Right kidney (tissue), 1 donor: ENCODE data around the gene CALD1.

ENCODE experiments used
- DNase-seq: peaks from one replicate; pipeline ENCODE4 v3.0.0-alpha.2; 2016

CALD1 gene

GRCh38 chr7:134925766-134926165 is 146.3 kb downstream of the CALD1 start:
- DNase-seq: no peak

GRCh38 chr7:134926396-134926795 is 147.0 kb downstream of the CALD1 start:
- no peak for DNase-seq

GRCh38 chr7:134927076-134927475 is 147.6 kb downstream of the CALD1 start:
- DNase-seq: no peak

- DNase-seq: no peak
Observed at GRCh38 chr7:134927723-134928122, 148.3 kb downstream of the CALD1 start.

GRCh38 chr7:134928554-134928953 is 149.1 kb downstream of the CALD1 start:
- no peak for DNase-seq

- no peak for DNase-seq
Observed at GRCh38 chr7:134931487-134931886, 152.1 kb downstream of the CALD1 start.

GRCh38 chr7:134932707-134933370 is 153.4 kb downstream of the CALD1 start:
- no peak for DNase-seq

GRCh38 chr7:134933460-134934068 is 154.1 kb downstream of the CALD1 start:
- no peak for DNase-seq

GRCh38 chr7:134935701-134936100 is 156.3 kb downstream of the CALD1 start:
- no peak for DNase-seq

- DNase-seq: no peak
Observed at GRCh38 chr7:134936893-134937510, 157.6 kb downstream of the CALD1 start.

- no peak for DNase-seq
Observed at GRCh38 chr7:134938141-134938540, 158.7 kb downstream of the CALD1 start.

GRCh38 chr7:134939136-134939535 is 159.7 kb downstream of the CALD1 start:
- DNase-seq: no peak

GRCh38 chr7:134940729-134941128 is 161.3 kb downstream of the CALD1 start:
- DNase-seq: no peak

GRCh38 chr7:134941185-134941900 is 161.9 kb downstream of the CALD1 start:
- no peak for DNase-seq

- DNase-seq: no peak
Observed at GRCh38 chr7:134941952-134942351, 162.5 kb downstream of the CALD1 start.

GRCh38 chr7:134942690-134943466 is 163.4 kb downstream of the CALD1 start:
- no peak for DNase-seq

GRCh38 chr7:134943785-134944400 is 164.5 kb downstream of the CALD1 start:
- DNase-seq: no peak

- no peak for DNase-seq
Observed at GRCh38 chr7:134945691-134946090, 166.3 kb downstream of the CALD1 start.

- DNase-seq: no peak
Observed at GRCh38 chr7:134946260-134946659, 166.8 kb downstream of the CALD1 start.

GRCh38 chr7:134947329-134947728 is 167.9 kb downstream of the CALD1 start:
- no peak for DNase-seq

- no peak for DNase-seq
Observed at GRCh38 chr7:134947831-134948230, 168.4 kb downstream of the CALD1 start.

- no peak for DNase-seq
Observed at GRCh38 chr7:134948246-134948645, 168.8 kb downstream of the CALD1 start.
